K562 (cell line): Measurements from ENCODE around the gene SLC4A1. TPM values are rescaled to one million over a fixed set of nuclear protein-coding genes. Genes with fewer than 3 reads are reported as not detected.

ENCODE experiments used
- ATF6 ChIP-seq: sonication (generic); formaldehyde crosslinking; IDR thresholded peaks from 2 replicates; pipeline ENCODE4 v1.4.0; 2020; ENCODE audit warnings: mild to moderate bottlenecking, missing genetic modification reagents
- BCOR ChIP-seq: fragments of 450-650 bp; IDR thresholded peaks from 2 replicates; pipeline ENCODE4 v1.6.1; 2016
- CXXC5 ChIP-seq: fragments of 250-450 bp; sonication (Bioruptor Pico); IDR thresholded peaks from 2 replicates; pipeline ENCODE4 v1.8.0; 2022; ENCODE audit warnings: inconsistent platforms, mild to moderate bottlenecking, moderate library complexity
- DMBX1 ChIP-seq: fragments of 250-450 bp; sonication (Bioruptor Pico); IDR thresholded peaks from 2 replicates; pipeline ENCODE4 v1.8.0; 2022; ENCODE audit warnings: inconsistent platforms, mild to moderate bottlenecking, moderate library complexity, borderline replicate concordance
- GATAD2B ChIP-seq: fragments of 450-650 bp; IDR thresholded peaks from 2 replicates; pipeline ENCODE4 v1.6.1; 2017; ENCODE audit warnings: mild to moderate bottlenecking, borderline replicate concordance
- KLF1 ChIP-seq: fragments of 450-650 bp; IDR thresholded peaks from 2 replicates; pipeline ENCODE4 v1.6.1; 2016; ENCODE audit warnings: missing genetic modification characterization, missing compliant biosample characterization
- KLF6 ChIP-seq: fragments of 250-450 bp; sonication (Bioruptor Pico); IDR thresholded peaks from 2 replicates; pipeline ENCODE4 v1.4.0; 2020; ENCODE audit warnings: mild to moderate bottlenecking, moderate library complexity, borderline replicate concordance
- MYNN ChIP-seq, 2 experiments: sonication (generic); formaldehyde crosslinking in 1 of 2; IDR thresholded peaks; 2 replicates each; pipeline versions ENCODE4 v1.5.0 to v1.6.1; 2016 to 2020; ENCODE audit warnings: antibody characterized with exemption in 1 of 2, missing genetic modification reagents in 1 of 2
- NR2C1 ChIP-seq, 2 experiments: fragments of 450-650 bp; IDR thresholded peaks; 2 replicates each; pipeline ENCODE4 v1.6.1; 2017; ENCODE audit warnings: mild to moderate bottlenecking in 2 of 2, antibody characterized with exemption in 1 of 2, inconsistent platforms in 1 of 2, missing compliant biosample characterization in 1 of 2, missing genetic modification characterization in 1 of 2
- NR3C1 ChIP-seq: sonication (generic); formaldehyde crosslinking; IDR thresholded peaks from 2 replicates; pipeline ENCODE4 v1.8.1; 2022; ENCODE audit warnings: missing genetic modification reagents
- POLR2G ChIP-seq: fragments of 200-400 bp; formaldehyde crosslinking; IDR thresholded peaks from 2 replicates; pipeline ENCODE4 v1.6.1; 2017; ENCODE audit warnings: low read depth, mild to moderate bottlenecking, antibody characterized with exemption, low read length, moderate library complexity
- PRPF4 ChIP-seq: fragments of 200-400 bp; formaldehyde crosslinking; IDR thresholded peaks from one replicate; pipeline ENCODE4 v1.6.1; 2017; ENCODE audit warnings: low read length, low read depth, mild to moderate bottlenecking; ENCODE audit not compliant: insufficient read depth, poor library complexity, severe bottlenecking
- RNF2 ChIP-seq: sonication (generic); IDR thresholded peaks from 2 replicates; pipeline ENCODE4 v1.6.1; 2016
- TARDBP ChIP-seq: fragments of 450-650 bp; IDR thresholded peaks from 2 replicates; pipeline ENCODE4 v1.6.1; 2016
- TCF7 ChIP-seq: sonication (generic); IDR thresholded peaks from 2 replicates; pipeline ENCODE4 v1.6.1; 2016; ENCODE audit warnings: antibody characterized with exemption, borderline replicate concordance
- TCFL5 ChIP-seq: fragments of 250-450 bp; sonication (Bioruptor Pico); conservative IDR thresholded peaks from 2 replicates; pipeline ENCODE4 v1.6.1; 2021; ENCODE audit warnings: mild to moderate bottlenecking, moderate library complexity, matching md5 sums
- U2AF2 ChIP-seq: fragments of 200-400 bp; formaldehyde crosslinking; optimal IDR thresholded peaks from 2 replicates; pipeline ENCODE3; 2017; ENCODE audit warnings: low read depth, mild to moderate bottlenecking, low read length
- ZNF436 ChIP-seq: fragments of 250-450, 450-650 bp; sonication (Bioruptor Pico); formaldehyde crosslinking; IDR thresholded peaks from 2 replicates; pipeline ENCODE4 v1.7.0; 2020; ENCODE audit warnings: mild to moderate bottlenecking
- ZNF583 ChIP-seq: fragments of 250-450 bp; sonication (Bioruptor Pico); IDR thresholded peaks from 2 replicates; pipeline ENCODE4 v1.4.0; 2020
- ZNF785 ChIP-seq: fragments of 250-450 bp; sonication (Bioruptor Pico); IDR thresholded peaks from 2 replicates; pipeline ENCODE4 v1.4.0; 2020; ENCODE audit warnings: mild to moderate bottlenecking
- ZSCAN32 ChIP-seq: fragments of 450-650 bp; formaldehyde crosslinking; IDR thresholded peaks from 2 replicates; pipeline ENCODE4 v1.4.0; 2020; ENCODE audit warnings: mild to moderate bottlenecking, moderate library complexity
- polyA plus RNA-seq, 8 experiments: library from polyadenylated mRNA; depleted of rRNA in 4 of 8; stranded (reverse) in 5 of 8; unstranded in 3 of 8; fragments of >200 nt; fragmentation: Nextera tagmentation in 2 of 8; fragmentation: Illumina TruSeq in 1 of 8; extraction: Ambion mirVana in 2 of 8; extraction: Trizol in 1 of 8; gene quantifications; 2 replicates each; pipeline versions ENCODE4 v1.2.1 to v1.2.3, GENCODE V29; 2011 to 2014; ENCODE audit warnings: inconsistent platforms in 1 of 8, missing spikeins in 1 of 8
- total RNA-seq, 7 experiments: library from RNA; depleted of rRNA in 6 of 7; stranded (reverse); fragments of >200 nt in 6 of 7; fragmentation: Illumina TruSeq in 2 of 7; extraction: Trizol in 2 of 7; gene quantifications; 2 replicates each; pipeline versions ENCODE4 v1.2.1 to v1.2.3, GENCODE V29; 2011 to 2021; ENCODE audit warnings: low replicate concordance in 1 of 7
- TF ChIP-seq, protein P1 (sequence below): sonication (generic); formaldehyde crosslinking; IDR thresholded peaks from 2 replicates; pipeline ENCODE4 v1.8.0; 2022; ENCODE audit warnings: mild to moderate bottlenecking, missing genetic modification reagents
- TF ChIP-seq, protein P2 (sequence below): sonication (generic); formaldehyde crosslinking; IDR thresholded peaks from 2 replicates; pipeline ENCODE4 v1.8.0; 2022; ENCODE audit warnings: missing genetic modification reagents, mild to moderate bottlenecking, borderline replicate concordance
- TF ChIP-seq, protein P3 (sequence below): fragments of 450-650 bp; formaldehyde crosslinking; IDR thresholded peaks from 2 replicates; pipeline ENCODE4 v1.4.0; 2020; ENCODE audit warnings: mild to moderate bottlenecking, mixed read lengths

The SLC4A1 gene
- total and polyA plus RNA-seq, 9 of the 15 experiments (the other 6 are each of a cell fraction or from before 2014, with no cell fraction given), result 0.14 to 1.00 (median 0.53) TPM

DNA sequence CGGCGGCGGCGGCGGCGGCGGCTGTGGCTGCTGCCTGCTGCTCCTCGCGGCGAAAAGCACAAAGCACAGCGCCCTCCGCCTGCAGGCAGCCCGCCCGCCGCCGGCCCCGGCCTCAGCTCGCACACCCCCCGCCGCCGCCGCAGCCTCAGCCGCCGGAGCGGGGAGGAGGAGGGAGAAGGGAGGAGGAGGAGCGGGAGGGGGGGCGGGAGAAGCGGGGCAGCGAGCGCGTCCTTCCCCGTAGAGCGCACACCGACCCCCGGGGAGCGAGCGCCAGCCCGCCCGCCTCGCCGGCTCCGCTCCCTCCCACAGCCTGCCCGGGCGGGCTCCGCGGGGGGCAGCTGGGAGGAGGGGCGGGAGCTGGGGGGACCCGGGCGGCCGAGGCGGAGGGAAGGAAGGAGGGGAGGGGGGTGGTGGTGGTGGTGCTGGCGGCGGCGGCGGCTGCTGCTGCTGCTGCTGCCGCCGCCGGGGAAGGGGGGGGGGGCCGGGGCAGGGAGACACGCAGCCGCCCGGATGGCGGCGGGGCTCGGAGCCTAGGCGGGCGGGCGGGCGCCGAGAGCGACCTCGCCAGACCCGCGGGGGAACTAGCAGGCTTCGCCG, 48.2 kb downstream of the SLC4A1 start, which contains the start of gene UBTF (continued):
- TF ChIP-seq, protein P1, sequence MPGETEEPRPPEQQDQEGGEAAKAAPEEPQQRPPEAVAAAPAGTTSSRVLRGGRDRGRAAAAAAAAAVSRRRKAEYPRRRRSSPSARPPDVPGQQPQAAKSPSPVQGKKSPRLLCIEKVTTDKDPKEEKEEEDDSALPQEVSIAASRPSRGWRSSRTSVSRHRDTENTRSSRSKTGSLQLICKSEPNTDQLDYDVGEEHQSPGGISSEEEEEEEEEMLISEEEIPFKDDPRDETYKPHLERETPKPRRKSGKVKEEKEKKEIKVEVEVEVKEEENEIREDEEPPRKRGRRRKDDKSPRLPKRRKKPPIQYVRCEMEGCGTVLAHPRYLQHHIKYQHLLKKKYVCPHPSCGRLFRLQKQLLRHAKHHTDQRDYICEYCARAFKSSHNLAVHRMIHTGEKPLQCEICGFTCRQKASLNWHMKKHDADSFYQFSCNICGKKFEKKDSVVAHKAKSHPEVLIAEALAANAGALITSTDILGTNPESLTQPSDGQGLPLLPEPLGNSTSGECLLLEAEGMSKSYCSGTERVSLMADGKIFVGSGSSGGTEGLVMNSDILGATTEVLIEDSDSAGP, result no peak
- no peak for TF ChIP-seq KLF6 (CRISPR knock-in tag)
- no peak for TF ChIP-seq NR3C1 (CRISPR knock-in tag)
- TF ChIP-seq TARDBP, result no peak
- TF ChIP-seq, protein P2, sequence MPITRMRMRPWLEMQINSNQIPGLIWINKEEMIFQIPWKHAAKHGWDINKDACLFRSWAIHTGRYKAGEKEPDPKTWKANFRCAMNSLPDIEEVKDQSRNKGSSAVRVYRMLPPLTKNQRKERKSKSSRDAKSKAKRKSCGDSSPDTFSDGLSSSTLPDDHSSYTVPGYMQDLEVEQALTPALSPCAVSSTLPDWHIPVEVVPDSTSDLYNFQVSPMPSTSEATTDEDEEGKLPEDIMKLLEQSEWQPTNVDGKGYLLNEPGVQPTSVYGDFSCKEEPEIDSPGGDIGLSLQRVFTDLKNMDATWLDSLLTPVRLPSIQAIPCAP (CRISPR knock-in tag), result no peak
- TF ChIP-seq RNF2, result no peak
- no peak for TF ChIP-seq KLF1 (tag)
- no peak for TF ChIP-seq CXXC5 (CRISPR knock-in tag)
- TF ChIP-seq BCOR, result no peak
- TF ChIP-seq ZNF436 (CRISPR knock-in tag), result no peak
- no peak for TF ChIP-seq ZSCAN32 (CRISPR knock-in tag)
- no peak for TF ChIP-seq U2AF2
- TF ChIP-seq NR2C1 (IDR thresholded peaks at IDR 0.05), result no peak
- no peak for TF ChIP-seq NR2C1 (tag; IDR thresholded peaks at IDR 0.05)
- TF ChIP-seq TCF7, result no peak
- no peak for TF ChIP-seq PRPF4
- no peak for TF ChIP-seq MYNN (IDR thresholded peaks at IDR 0.05)
- no peak for TF ChIP-seq MYNN (CRISPR knock-in tag; IDR thresholded peaks at IDR 0.05)
- TF ChIP-seq ATF6 (CRISPR knock-in tag), result no peak
- peak; percentile 71 for TF ChIP-seq POLR2G
- TF ChIP-seq ZNF785 (CRISPR knock-in tag), result no peak
- no peak for TF ChIP-seq ZNF583
- no peak for TF ChIP-seq TCFL5 (CRISPR knock-in tag)
- TF ChIP-seq, protein P3, sequence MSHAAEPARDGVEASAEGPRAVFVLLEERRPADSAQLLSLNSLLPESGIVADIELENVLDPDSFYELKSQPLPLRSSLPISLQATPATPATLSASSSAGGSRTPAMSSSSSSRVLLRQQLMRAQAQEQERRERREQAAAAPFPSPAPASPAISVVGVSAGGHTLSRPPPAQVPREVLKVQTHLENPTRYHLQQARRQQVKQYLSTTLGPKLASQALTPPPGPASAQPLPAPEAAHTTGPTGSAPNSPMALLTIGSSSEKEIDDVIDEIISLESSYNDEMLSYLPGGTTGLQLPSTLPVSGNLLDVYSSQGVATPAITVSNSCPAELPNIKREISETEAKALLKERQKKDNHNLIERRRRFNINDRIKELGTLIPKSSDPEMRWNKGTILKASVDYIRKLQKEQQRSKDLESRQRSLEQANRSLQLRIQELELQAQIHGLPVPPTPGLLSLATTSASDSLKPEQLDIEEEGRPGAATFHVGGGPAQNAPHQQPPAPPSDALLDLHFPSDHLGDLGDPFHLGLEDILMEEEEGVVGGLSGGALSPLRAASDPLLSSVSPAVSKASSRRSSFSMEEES (CRISPR knock-in tag), result no peak
- no peak for TF ChIP-seq DMBX1 (CRISPR knock-in tag)
- 0 out of 2 replicates have a peak, but pooled peaks have one; percentile 42 for TF ChIP-seq GATAD2B
